Stomach (tissue), 4 donors: ENCODE measurements around the gene MYL9.

Experiments used
- EP300 ChIP-seq: sonication (generic); formaldehyde crosslinking; IDR thresholded peaks from one replicate; pipeline ENCODE4 v1.6.1; 2017; ENCODE audit warnings: antibody characterized with exemption
- POLR2A ChIP-seq, 4 donors: fragments of 450-650 bp; IDR thresholded peaks; one replicate each; pipeline ENCODE4 v1.6.1; 2016; ENCODE audit warnings: antibody characterized with exemption in 4 of 4, control low read depth in 2 of 4, mild to moderate bottlenecking in 1 of 4, moderate library complexity in 1 of 4
- TF ChIP-seq, protein P1 (sequence below), 7 experiments: fragments of 450-650 bp in 4 of 7; fragments of 200-600 bp in 3 of 7; sonication (generic) in 3 of 7; IDR thresholded peaks; one replicate each; pipeline ENCODE4 v1.5.1; 2016 to 2019; ENCODE audit warnings: antibody characterized with exemption in 7 of 7, control low read depth in 2 of 7, mild to moderate bottlenecking in 1 of 7

DNA sequence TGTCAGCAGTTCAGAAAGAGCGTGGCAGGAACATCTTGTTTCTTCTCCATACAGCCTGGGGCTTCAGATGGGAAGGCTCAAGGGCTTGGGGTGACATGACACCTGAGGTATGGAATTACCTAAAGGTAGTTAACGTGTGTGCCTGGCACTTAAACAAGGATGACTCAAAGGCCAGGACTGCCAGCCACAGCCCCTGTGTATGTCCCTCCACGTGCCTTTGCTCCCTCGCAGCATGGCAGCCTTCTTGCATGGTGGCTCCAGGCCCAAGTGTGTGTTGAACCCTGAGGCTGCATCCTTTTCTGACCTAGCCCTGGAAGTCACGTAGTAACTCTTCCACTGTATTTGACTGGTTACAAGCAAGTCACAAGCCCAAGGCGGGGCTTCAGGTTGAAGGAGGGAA, 33.6 kb upstream of the MYL9 start:
- TF ChIP-seq, protein P1, sequence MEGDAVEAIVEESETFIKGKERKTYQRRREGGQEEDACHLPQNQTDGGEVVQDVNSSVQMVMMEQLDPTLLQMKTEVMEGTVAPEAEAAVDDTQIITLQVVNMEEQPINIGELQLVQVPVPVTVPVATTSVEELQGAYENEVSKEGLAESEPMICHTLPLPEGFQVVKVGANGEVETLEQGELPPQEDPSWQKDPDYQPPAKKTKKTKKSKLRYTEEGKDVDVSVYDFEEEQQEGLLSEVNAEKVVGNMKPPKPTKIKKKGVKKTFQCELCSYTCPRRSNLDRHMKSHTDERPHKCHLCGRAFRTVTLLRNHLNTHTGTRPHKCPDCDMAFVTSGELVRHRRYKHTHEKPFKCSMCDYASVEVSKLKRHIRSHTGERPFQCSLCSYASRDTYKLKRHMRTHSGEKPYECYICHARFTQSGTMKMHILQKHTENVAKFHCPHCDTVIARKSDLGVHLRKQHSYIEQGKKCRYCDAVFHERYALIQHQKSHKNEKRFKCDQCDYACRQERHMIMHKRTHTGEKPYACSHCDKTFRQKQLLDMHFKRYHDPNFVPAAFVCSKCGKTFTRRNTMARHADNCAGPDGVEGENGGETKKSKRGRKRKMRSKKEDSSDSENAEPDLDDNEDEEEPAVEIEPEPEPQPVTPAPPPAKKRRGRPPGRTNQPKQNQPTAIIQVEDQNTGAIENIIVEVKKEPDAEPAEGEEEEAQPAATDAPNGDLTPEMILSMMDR (IDR thresholded peaks at IDR 0.05): no peak
- TF ChIP-seq EP300: no peak
- TF ChIP-seq POLR2A (IDR thresholded peaks at IDR 0.05): no peak
